ENCODE data around the gene NBEAL1. TPM values are rescaled to one million over a fixed set of nuclear protein-coding genes. Genes with fewer than 3 reads are reported as not detected.
"Not testable (repeated sequence)": the region's sequence is repeated elsewhere in the genome, so short reads cannot be mapped to it uniquely, and the experiment has no call there.

Gene NBEAL1
- total RNA-seq, 1 donor from 2014 or later: 30.5 TPM

- no peak for DNase-seq (ENCODE audit: low spot score, unreplicated experiment)
- Mint-ChIP-seq H3K36me3 (ENCODE audit: insufficient read depth) (peaks cover 32% of the 10 kb centered on the region), H3K9me3 (ENCODE audit: low read depth) (peaks cover 9% of the 10 kb centered on the region), H3K4me1 (ENCODE audit: low read depth) (no peaks in the 10 kb centered on the region), H3K27ac (no peak overlapping the region), H3K27me3 (no peaks in the 10 kb centered on the region), H3K4me3 (ENCODE audit: low read depth) (no peak overlapping the region)
- TF ChIP-seq CTCF (IDR thresholded peaks at IDR 0.05; ENCODE audit: unreplicated experiment): peak; percentile 53
Measured at GRCh38 chr2:203097735-203098134, 83.1 kb downstream of the NBEAL1 start.

GRCh38 chr2:203102357-203102756, 87.7 kb downstream of the NBEAL1 start:
- H3K27me3 Mint-ChIP-seq; H3K4me1 Mint-ChIP-seq (ENCODE audit: low read depth); H3K27ac Mint-ChIP-seq; DNase-seq (ENCODE audit: low spot score, unreplicated experiment); H3K4me3 Mint-ChIP-seq (ENCODE audit: low read depth): not testable (repeated sequence)
- H3K36me3 Mint-ChIP-seq (ENCODE audit: insufficient read depth): peaks cover 44% of the 10 kb centered on the region
- H3K9me3 Mint-ChIP-seq (ENCODE audit: low read depth): peaks cover 26% of the 10 kb centered on the region

- Mint-ChIP-seq H3K27me3 (no peaks in the 10 kb centered on the region), H3K9me3 (ENCODE audit: low read depth) (peaks cover 26% of the 10 kb centered on the region), H3K4me3 (ENCODE audit: low read depth) (no peak overlapping the region), H3K4me1 (ENCODE audit: low read depth) (no peaks in the 10 kb centered on the region), H3K36me3 (ENCODE audit: insufficient read depth) (peaks cover 47% of the 10 kb centered on the region), H3K27ac (no peak overlapping the region)
- no peak for DNase-seq (ENCODE audit: low spot score, unreplicated experiment)
- no peak for TF ChIP-seq CTCF (IDR thresholded peaks at IDR 0.05; ENCODE audit: unreplicated experiment)
Measured at GRCh38 chr2:203104273-203104672, 89.6 kb downstream of the NBEAL1 start.

- Mint-ChIP-seq H3K27me3 (no peaks in the 10 kb centered on the region), H3K27ac (no peak overlapping the region), H3K4me1 (ENCODE audit: low read depth) (no peaks in the 10 kb centered on the region), H3K9me3 (ENCODE audit: low read depth) (peaks cover 23% of the 10 kb centered on the region), H3K4me3 (ENCODE audit: low read depth) (no peak overlapping the region), H3K36me3 (ENCODE audit: insufficient read depth) (peaks cover 38% of the 10 kb centered on the region)
- no peak for TF ChIP-seq CTCF (IDR thresholded peaks at IDR 0.05; ENCODE audit: unreplicated experiment)
- DNase-seq (ENCODE audit: low spot score, unreplicated experiment): no peak
Measured at GRCh38 chr2:203105996-203106395, 91.3 kb downstream of the NBEAL1 start.

GRCh38 chr2:203110496-203110895, 95.8 kb downstream of the NBEAL1 start:
- H3K27ac Mint-ChIP-seq; H3K27me3 Mint-ChIP-seq; H3K4me1 Mint-ChIP-seq (ENCODE audit: low read depth); H3K9me3 Mint-ChIP-seq (ENCODE audit: low read depth); DNase-seq (ENCODE audit: low spot score, unreplicated experiment); H3K4me3 Mint-ChIP-seq (ENCODE audit: low read depth): not testable (repeated sequence)
- peaks cover 17% of the 10 kb centered on the region for H3K36me3 Mint-ChIP-seq (ENCODE audit: insufficient read depth)

GRCh38 chr2:203112342-203112741, 97.7 kb downstream of the NBEAL1 start:
- no peaks in the 10 kb centered on the region for H3K9me3 Mint-ChIP-seq (ENCODE audit: low read depth)
- peaks cover 17% of the 10 kb centered on the region for H3K36me3 Mint-ChIP-seq (ENCODE audit: insufficient read depth)
- DNase-seq (ENCODE audit: low spot score, unreplicated experiment): no peak
- no peak overlapping the region for H3K27ac Mint-ChIP-seq
- H3K27me3 Mint-ChIP-seq: no peaks in the 10 kb centered on the region
- no peak for TF ChIP-seq CTCF (IDR thresholded peaks at IDR 0.05; ENCODE audit: unreplicated experiment)
- H3K4me1 Mint-ChIP-seq (ENCODE audit: low read depth): no peaks in the 10 kb centered on the region
- H3K4me3 Mint-ChIP-seq (ENCODE audit: low read depth): no peak overlapping the region

- not testable (repeated sequence) for H3K27me3 Mint-ChIP-seq; H3K9me3 Mint-ChIP-seq (ENCODE audit: low read depth); DNase-seq (ENCODE audit: low spot score, unreplicated experiment); H3K27ac Mint-ChIP-seq; H3K4me3 Mint-ChIP-seq (ENCODE audit: low read depth); H3K4me1 Mint-ChIP-seq (ENCODE audit: low read depth)
- peaks cover 19% of the 10 kb centered on the region for H3K36me3 Mint-ChIP-seq (ENCODE audit: insufficient read depth)
Measured at GRCh38 chr2:203115201-203115700, 100.6 kb downstream of the NBEAL1 start.
